NB4 (cell line): ENCODE results near the gene EML4.

Experiments
- MYC ChIP-seq: IDR thresholded peaks from 2 replicates; pipeline ENCODE4 v1.6.1; 2011; ENCODE audit warnings: low read depth, low read length
- POLR2A ChIP-seq: IDR thresholded peaks from 2 replicates; pipeline ENCODE4 v1.6.1; 2011; ENCODE audit warnings: mild to moderate bottlenecking; ENCODE audit not compliant: insufficient read length; ENCODE audit errors: extremely low read depth
- TF ChIP-seq, protein P1 (sequence below): IDR thresholded peaks from one replicate; pipeline ENCODE4 v1.5.1; 2012; ENCODE audit warnings: low read depth, low read length
- TF ChIP-seq, protein P2 (sequence below): IDR thresholded peaks from 2 replicates; pipeline ENCODE4 v1.6.1; 2011; ENCODE audit warnings: low read depth, low read length

DNA sequence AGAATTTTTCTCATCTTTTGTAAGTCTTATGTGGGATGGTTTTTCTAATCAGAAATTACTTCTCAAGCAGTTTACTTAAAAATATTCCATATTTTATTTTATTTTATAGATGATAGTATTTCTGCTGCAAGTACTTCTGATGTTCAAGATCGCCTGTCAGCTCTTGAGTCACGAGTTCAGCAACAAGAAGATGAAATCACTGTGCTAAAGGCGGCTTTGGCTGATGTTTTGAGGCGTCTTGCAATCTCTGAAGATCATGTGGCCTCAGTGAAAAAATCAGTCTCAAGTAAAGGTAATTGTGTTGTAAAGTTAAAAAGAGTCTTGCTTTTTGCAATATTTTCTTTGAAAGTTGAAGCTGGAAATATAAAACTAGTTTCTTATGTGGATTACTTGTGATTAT is 76.2 kb downstream of the EML4 start:
- TF ChIP-seq, protein P1, sequence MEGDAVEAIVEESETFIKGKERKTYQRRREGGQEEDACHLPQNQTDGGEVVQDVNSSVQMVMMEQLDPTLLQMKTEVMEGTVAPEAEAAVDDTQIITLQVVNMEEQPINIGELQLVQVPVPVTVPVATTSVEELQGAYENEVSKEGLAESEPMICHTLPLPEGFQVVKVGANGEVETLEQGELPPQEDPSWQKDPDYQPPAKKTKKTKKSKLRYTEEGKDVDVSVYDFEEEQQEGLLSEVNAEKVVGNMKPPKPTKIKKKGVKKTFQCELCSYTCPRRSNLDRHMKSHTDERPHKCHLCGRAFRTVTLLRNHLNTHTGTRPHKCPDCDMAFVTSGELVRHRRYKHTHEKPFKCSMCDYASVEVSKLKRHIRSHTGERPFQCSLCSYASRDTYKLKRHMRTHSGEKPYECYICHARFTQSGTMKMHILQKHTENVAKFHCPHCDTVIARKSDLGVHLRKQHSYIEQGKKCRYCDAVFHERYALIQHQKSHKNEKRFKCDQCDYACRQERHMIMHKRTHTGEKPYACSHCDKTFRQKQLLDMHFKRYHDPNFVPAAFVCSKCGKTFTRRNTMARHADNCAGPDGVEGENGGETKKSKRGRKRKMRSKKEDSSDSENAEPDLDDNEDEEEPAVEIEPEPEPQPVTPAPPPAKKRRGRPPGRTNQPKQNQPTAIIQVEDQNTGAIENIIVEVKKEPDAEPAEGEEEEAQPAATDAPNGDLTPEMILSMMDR, result no peak
- TF ChIP-seq POLR2A (no peak), MYC (no peak)
- TF ChIP-seq, protein P2, sequence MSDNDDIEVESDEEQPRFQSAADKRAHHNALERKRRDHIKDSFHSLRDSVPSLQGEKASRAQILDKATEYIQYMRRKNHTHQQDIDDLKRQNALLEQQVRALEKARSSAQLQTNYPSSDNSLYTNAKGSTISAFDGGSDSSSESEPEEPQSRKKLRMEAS, result no peak
